Stimulated activated CD8-positive, alpha-beta memory T cell treated with anti-CD3 and anti-CD28 coated beads, Interleukin-7, amount 100 ng/mL, for 24 hours (primary cell): ENCODE results near the gene GSG1.

Experiments
- DNase-seq: peaks from one replicate; pipeline ENCODE4 v3.0.0-alpha.2; 2020; ENCODE audit warnings: low read depth

The GSG1 gene

DNA sequence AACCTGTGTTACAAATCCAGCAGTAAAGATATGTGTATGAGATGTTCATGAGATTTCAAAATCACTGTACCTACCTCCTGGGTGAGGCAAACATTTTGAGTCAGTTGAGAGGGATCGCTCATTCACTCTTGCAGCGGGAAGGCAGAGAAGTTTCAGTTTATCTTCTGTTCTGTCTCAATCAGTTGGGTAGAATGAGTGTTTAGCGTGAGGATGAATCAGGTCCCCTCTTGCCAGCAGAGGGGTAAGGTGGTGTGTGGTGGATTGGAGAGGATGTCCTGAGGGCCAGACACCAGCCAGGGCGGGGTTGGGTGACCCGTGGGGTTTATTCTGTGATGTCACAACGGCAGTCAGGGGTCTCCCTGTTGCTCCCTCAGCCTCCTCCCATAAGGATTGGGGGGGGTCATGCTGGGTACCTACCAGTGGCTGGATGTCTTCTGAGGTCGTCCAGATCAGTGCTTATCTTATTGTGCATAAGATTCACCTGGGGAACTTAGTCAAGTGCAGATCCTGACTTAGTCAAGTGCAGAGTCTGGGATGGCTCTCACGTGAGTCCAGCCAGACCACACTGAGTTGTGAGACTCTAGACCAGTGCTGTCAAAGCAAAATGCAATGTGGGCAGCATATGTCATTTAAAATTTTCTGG, at the start of gene GSG1:
Gene GSG1 (minus strand): TSS at position 277 of the 643 bp plus-strand sequence. CDS start 155 bp downstream, at position 122.
- no peak for DNase-seq

GRCh38 chr12:13153180-13153579, 49.7 kb upstream of the GSG1 start:
- DNase-seq = no peak

- no peak for DNase-seq
These were observed 49.3 kb upstream of the GSG1 start for GRCh38 chr12:13152756-13153155.

- no peak for DNase-seq
These were observed 48.8 kb upstream of the GSG1 start for GRCh38 chr12:13152281-13152680.

DNA sequence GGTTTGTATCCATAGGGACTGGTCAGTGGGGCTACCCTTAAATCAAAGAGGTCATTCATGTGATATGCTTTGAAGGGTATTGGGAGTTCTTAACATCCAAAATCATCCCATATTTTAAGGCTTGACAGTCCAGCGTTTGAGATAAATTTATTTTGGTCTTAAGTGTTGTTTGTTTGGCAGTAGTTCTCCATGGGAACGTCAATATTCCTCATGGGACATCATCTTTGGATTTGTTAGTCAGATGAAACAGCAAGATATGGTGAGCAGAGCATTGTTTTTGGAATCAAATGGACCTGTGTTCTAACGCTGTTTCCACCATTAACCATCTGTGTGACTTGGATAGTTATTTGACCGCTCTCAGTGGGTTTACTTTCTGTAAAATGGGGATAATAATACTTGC, 45.9 kb upstream of the GSG1 start:
- DNase-seq = no peak

DNA sequence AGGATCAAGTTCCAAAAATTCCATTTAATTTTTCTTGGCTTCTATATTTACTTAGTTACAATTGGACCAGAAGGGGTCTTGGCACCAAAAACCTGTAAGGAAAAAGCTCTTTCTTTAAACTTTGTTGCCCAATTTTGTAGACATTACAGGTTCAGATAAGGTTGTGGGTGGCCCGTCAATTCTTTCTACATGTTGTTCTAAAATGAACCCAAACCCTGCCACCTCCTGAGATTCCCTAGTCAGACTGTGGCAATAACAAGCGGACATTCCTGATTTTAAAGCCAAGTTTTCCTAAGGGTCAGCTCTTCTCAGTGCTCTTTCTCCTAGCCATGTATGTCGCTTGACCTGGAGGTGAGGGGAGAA, 45.0 kb upstream of the GSG1 start:
- no peak for DNase-seq

DNA sequence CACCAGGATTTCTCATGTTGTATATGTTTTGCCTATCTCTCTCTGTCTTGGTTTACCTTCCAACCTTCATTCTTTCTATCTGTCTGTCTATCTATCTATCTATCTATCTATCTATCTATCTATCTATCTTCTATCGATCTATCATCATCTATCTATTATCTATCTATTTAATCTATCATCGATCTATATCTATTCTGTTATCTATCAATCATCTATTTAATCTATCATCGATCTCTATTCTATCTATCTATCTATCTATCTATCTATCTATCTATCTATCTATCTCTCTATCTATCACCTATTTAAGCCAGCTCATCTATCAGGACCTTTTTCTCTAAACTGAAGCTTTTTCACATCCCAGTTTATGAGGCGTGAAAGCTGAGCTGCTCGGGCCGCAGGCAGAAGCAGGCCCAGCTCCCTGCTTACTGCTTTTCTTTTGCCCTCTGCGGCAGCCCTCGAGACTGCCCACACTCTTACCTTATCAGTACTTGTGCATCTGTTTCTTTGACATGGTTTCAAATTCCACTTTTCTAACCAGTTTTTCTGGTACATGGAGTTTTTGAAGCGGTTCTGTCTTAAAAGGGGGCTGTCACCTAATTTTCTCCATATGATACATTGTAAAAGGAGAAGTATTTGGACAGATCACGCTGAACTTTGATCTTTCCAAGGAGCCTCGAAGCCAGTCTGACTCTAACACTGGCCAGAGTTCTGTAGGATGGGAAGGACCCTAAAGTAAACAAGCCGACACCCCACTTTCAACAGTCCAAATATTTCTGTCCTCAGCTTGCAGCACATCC, 44.4 kb upstream of the GSG1 start:
- DNase-seq = no peak

- no peak for DNase-seq
These were observed 43.0 kb upstream of the GSG1 start for GRCh38 chr12:13146336-13146938.

DNA sequence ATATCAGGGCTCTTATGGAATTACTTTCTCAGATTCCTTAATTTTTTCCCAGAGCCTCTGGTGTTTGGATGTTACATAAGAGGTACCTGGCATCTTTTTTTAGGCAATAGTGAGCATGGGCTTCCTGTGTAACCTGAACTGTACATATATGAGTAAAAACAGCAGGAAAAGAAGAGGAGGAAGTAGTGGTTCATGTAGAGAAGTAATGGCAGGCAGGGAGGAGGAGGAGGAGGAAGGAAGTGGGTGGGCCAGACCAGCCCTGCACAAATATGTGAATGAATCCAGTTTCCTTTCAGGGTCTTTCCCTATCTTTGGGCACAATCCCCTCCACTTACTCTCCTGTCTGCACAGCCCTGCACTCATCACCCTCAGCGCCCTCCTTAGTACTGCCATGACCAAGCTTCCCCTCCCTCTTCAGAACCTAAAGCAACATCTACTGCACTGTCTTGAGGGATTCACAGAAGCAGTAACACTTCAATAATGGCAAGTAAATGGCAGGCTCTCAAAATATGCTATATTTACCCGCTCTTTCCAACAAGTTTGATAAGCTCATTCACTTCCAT, 40.9 kb upstream of the GSG1 start:
- DNase-seq = no peak

DNA sequence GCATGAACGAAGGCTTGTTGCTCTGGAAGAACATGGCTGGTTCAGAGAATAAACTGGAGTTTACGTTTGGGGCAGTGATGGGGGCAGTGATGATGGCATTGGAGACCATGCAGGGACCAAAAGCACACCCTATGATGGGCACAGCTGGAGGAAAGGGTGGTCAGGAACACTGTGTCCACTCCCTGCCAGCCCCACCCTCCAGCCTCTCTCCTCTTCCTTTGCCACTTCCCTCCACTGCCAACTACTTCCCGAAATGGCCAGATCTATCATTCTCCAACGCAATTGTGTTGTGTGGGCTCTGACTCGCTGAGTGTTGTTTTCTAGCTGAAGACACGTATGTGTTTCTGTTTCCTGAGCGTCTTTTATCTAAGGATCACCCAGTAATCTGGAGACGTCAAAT, 39.3 kb upstream of the GSG1 start:
- DNase-seq = no peak

DNA sequence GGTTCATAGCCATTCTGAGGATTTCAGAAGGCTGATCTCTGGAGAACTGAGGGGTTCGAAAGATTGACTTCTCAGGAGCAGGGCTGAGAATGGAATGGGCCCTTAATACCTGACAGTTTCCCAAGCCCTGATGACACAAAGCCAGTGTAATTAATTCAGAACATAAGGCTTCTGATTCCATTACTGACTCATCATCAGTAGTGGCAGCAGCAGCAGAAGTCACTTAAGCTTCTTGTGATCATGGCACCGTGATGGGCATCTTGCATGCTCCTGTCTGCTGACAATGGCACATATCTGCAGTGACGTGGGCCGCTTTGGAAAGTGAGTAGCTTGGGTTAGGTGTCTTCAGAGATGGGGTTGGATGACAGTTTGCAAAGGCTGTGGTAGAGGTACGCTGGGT, 38.2 kb upstream of the GSG1 start:
- DNase-seq = no peak

- DNase-seq = no peak
These were observed 32.1 kb upstream of the GSG1 start for GRCh38 chr12:13135371-13136178.

DNA sequence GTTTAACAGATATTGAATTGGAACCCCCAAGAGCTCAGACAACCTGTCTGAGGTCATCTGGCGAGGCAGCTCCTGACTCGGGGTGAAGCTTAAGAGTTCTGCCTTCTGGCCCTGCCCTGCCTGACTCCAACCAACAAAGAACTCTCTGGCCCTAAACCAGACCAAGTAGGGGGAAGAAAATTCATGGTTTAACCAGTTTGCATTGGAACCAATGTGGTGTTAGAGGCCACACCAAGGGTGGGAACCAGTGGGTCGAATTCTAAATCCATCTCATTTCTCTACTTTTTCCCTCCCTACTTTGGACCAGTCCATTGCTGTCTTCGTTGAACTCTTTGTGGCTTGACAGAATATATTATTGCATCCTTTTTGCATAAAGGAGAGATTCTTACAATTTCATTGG, 30.4 kb upstream of the GSG1 start:
- DNase-seq = no peak

GRCh38 chr12:13130981-13131380, 27.5 kb upstream of the GSG1 start:
- DNase-seq = no peak

GRCh38 chr12:13128291-13128965, 25.0 kb upstream of the GSG1 start:
- no peak for DNase-seq

- no peak for DNase-seq
These were observed 24.0 kb upstream of the GSG1 start for GRCh38 chr12:13127444-13127843.

GRCh38 chr12:13126494-13126893, 23.0 kb upstream of the GSG1 start:
- no peak for DNase-seq

DNA sequence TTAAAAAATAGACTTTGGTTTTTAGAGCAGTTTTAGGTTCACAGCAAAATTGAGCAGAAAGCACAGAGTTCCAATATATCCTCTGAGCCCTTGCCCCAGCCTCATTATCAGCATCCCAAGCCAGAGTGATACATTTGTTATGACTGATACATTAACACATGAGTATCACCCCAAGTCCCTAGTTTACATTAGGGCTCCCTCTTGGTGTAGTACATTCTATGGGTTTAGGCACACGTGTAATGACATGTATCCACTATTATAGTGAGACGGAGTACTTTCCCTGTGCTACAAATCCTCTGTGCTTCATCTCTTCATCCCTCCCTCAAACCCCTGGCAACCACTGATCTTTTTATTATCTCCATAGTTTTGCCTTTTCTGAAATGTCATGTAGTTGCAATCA, 22.5 kb upstream of the GSG1 start:
- no peak for DNase-seq

DNA sequence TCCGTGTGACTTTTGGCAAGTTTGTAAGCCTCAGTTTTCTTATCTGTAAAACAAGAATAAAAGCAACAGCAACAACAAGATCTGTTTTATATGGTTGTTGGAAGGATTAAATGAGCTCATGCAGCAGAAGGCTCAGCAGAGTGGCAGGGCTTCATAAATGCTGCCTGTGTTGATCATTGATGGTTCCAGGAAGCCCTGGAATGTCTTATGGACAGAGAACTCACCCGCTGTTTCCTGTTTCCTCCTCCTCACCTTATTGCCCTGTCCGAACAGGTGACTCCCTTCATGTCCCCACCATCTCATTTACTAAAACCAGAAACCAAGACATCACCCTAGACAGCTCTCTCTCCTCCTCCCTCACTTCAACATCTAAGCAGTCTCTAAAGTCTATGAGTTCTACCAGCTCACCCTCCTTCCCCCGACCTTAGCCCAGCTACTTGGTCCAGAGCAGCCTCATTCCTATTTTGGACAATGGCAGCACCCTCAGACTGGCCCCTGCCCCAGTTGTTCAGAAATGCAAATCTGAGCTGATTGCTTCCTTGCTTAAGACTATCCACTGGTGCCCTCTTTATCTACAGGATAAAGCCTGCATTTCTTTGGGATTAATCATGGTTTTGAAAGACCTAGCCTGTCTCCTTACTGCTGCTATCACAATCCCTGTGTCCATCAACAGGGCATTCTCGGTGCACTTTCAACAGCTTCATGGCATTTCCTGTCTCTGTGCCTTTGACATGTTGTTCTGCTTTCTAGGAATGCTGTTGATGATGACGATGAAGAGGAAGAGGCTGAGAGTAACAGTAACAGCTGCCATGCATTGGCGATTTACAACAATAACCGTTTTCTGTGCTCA, 21.4 kb upstream of the GSG1 start:
- no peak for DNase-seq

DNA sequence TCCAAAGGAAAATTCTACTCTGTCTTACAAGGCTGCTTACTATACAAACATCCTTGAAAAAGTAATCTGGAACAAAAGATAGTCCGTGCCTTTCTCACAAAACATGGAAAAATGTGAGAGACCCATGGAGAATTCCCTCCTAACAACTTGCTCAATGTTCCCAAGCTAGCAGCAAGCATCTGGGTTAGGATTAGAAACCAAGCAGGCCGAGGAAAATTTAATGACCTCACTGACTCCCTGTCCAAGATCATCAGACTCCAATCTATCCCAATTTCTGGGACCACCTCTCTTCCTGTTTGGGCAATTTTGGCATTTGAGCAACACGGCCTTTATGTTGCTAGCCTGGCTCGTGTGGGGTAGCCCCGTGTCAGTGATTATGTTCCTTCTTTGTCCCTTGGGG, 18.1 kb upstream of the GSG1 start:
- no peak for DNase-seq

DNA sequence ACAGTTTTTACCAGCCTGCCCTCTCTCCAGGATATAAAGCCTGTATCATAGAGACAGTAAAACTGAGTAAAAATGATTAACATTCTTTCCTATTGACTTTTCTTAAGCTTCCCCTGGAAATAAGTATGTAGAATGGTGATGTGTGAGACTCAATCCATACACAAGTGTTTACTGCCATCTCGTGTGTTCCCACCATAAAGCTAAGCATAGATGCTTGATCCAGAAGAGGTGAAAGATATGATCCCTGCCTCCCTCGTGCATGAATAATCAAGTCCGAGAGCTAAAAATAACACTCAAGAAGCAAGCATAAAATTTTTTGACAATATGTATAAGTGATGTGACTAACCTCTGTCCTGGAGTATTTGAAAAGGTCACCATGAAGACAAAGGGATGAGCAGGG, 16.9 kb upstream of the GSG1 start:
- DNase-seq = no peak
